ENCODE data around the gene BCAS4. TPM values are rescaled to one million over a fixed set of nuclear protein-coding genes. Genes with fewer than 3 reads are reported as not detected.

Gene BCAS4
- total RNA-seq, 1 donor from 2014 or later: 9.3 TPM

- Mint-ChIP-seq H3K4me3 (no peak overlapping the region), H3K27ac (no peak overlapping the region), H3K36me3 (no peaks in the 10 kb centered on the region), H3K27me3 (no peaks in the 10 kb centered on the region), H3K9me3 (no peaks in the 10 kb centered on the region), H3K4me1 (ENCODE audit: unreplicated experiment) (peaks cover 8% of the 10 kb centered on the region)
- DNase-seq (ENCODE audit: extremely low spot score, unreplicated experiment): no peak
- TF ChIP-seq CTCF (conservative IDR thresholded peaks at IDR 0.05): no peak
Measured at GRCh38 chr20:50801747-50802125, 6.9 kb downstream of the BCAS4 start.

GRCh38 chr20:50802289-50802688, 7.4 kb downstream of the BCAS4 start:
- H3K9me3 Mint-ChIP-seq: no peaks in the 10 kb centered on the region
- no peak for DNase-seq (ENCODE audit: extremely low spot score, unreplicated experiment)
- no peak overlapping the region for H3K27ac Mint-ChIP-seq
- H3K27me3 Mint-ChIP-seq: no peaks in the 10 kb centered on the region
- no peak overlapping the region for H3K4me3 Mint-ChIP-seq
- no peak for TF ChIP-seq CTCF (conservative IDR thresholded peaks at IDR 0.05)
- H3K36me3 Mint-ChIP-seq: no peaks in the 10 kb centered on the region
- H3K4me1 Mint-ChIP-seq (ENCODE audit: unreplicated experiment): peaks cover 8% of the 10 kb centered on the region

GRCh38 chr20:50804437-50805348, 9.8 kb downstream of the BCAS4 start:
- H3K4me3 Mint-ChIP-seq: no peak overlapping the region
- DNase-seq (ENCODE audit: extremely low spot score, unreplicated experiment): no peak
- H3K27me3 Mint-ChIP-seq: no peaks in the 10 kb centered on the region
- no peaks in the 10 kb centered on the region for H3K9me3 Mint-ChIP-seq
- no peak for TF ChIP-seq CTCF (conservative IDR thresholded peaks at IDR 0.05)
- H3K4me1 Mint-ChIP-seq (ENCODE audit: unreplicated experiment): no peaks in the 10 kb centered on the region
- H3K36me3 Mint-ChIP-seq: no peaks in the 10 kb centered on the region
- H3K27ac Mint-ChIP-seq: no peak overlapping the region

- no peaks in the 10 kb centered on the region for H3K27me3 Mint-ChIP-seq
Measured at GRCh38 chr20:50805349-50805684, 10.5 kb downstream of the BCAS4 start.

GRCh38 chr20:50806126-50806768, 11.4 kb downstream of the BCAS4 start:
- no peak for DNase-seq (ENCODE audit: extremely low spot score, unreplicated experiment)
- no peak overlapping the region for H3K4me3 Mint-ChIP-seq
- H3K27ac Mint-ChIP-seq: no peak overlapping the region
- no peaks in the 10 kb centered on the region for H3K4me1 Mint-ChIP-seq (ENCODE audit: unreplicated experiment)
- no peak for TF ChIP-seq CTCF (conservative IDR thresholded peaks at IDR 0.05)
- H3K27me3 Mint-ChIP-seq: no peaks in the 10 kb centered on the region
- no peaks in the 10 kb centered on the region for H3K36me3 Mint-ChIP-seq
- H3K9me3 Mint-ChIP-seq: no peaks in the 10 kb centered on the region

More at GRCh38 chr20:50805349-50805684, 10.5 kb downstream of the BCAS4 start:
- DNase-seq (ENCODE audit: extremely low spot score, unreplicated experiment): no peak
- Mint-ChIP-seq H3K4me3 (no peak overlapping the region), H3K4me1 (ENCODE audit: unreplicated experiment) (no peaks in the 10 kb centered on the region), H3K27ac (no peak overlapping the region), H3K9me3 (no peaks in the 10 kb centered on the region), H3K36me3 (no peaks in the 10 kb centered on the region)
- no peak for TF ChIP-seq CTCF (conservative IDR thresholded peaks at IDR 0.05)

All from type B pancreatic cell (in vitro differentiated cells).